HG02678 (cell line): ENCODE measurements around the gene GALR2.

Experiments used
- ATAC-seq: cut with Tn5 transposase; IDR thresholded peaks from one replicate; pipeline ENCODE4 v1.9.1; 2021; ENCODE audit warnings: mild to moderate bottlenecking, moderate library complexity; ENCODE audit not compliant: unreplicated experiment

GALR2 gene

GRCh38 chr17:76124582-76125390, 50.2 kb downstream of the GALR2 start:
- no peak for ATAC-seq

- ATAC-seq, result no peak
Measured at GRCh38 chr17:76125391-76125675, 50.8 kb downstream of the GALR2 start.

- ATAC-seq, result no peak
Measured at GRCh38 chr17:76125922-76126321, 51.3 kb downstream of the GALR2 start.
